Neuronal stem cell (in vitro differentiated cells): ENCODE measurements around the gene C6orf58. TPM values are rescaled to one million over a fixed set of nuclear protein-coding genes. Genes with fewer than 3 reads are reported as not detected.

Experiments used
- DNase-seq: peaks from one replicate; pipeline ENCODE4 v3.0.0-alpha.2; 2013; ENCODE audit warnings: low spot score
- H2AFZ ChIP-seq: one replicate; pipeline ENCODE4 v1.6.1; 2013; ENCODE audit warnings: mild to moderate bottlenecking, low read length, inconsistent platforms
- H2AK5ac ChIP-seq: 2 replicates; pipeline ENCODE4 v1.6.1; 2013; ENCODE audit warnings: low read depth, mild to moderate bottlenecking, inconsistent platforms, low read length, moderate library complexity, mixed read lengths
- H2BK120ac ChIP-seq: 2 replicates; pipeline ENCODE4 v1.6.1; 2013; ENCODE audit warnings: low read depth, mild to moderate bottlenecking, inconsistent platforms, low read length, moderate library complexity, mixed read lengths
- H2BK12ac ChIP-seq: one replicate; pipeline ENCODE4 v1.6.1; 2013; ENCODE audit warnings: low read length, inconsistent platforms
- H2BK15ac ChIP-seq: 2 replicates; pipeline ENCODE4 v1.6.1; 2013; ENCODE audit warnings: mild to moderate bottlenecking, low read length, inconsistent platforms, mixed read lengths
- H2BK5ac ChIP-seq: one replicate; pipeline ENCODE4 v1.6.1; 2013; ENCODE audit warnings: inconsistent platforms, mild to moderate bottlenecking, low read length, moderate library complexity
- H3K14ac ChIP-seq: one replicate; pipeline ENCODE4 v1.6.1; 2013; ENCODE audit warnings: low read length, inconsistent platforms
- H3K18ac ChIP-seq: 2 replicates; pipeline ENCODE4 v1.6.1; 2013; ENCODE audit warnings: low read length, inconsistent platforms
- H3K23ac ChIP-seq: 2 replicates; pipeline ENCODE4 v1.6.1; 2013; ENCODE audit warnings: low read depth, mild to moderate bottlenecking, mixed read lengths, low read length, inconsistent platforms; ENCODE audit not compliant: poor library complexity
- H3K27ac ChIP-seq: replicated peaks from 3 replicates; pipeline ENCODE4 v1.5.1; 2013; ENCODE audit warnings: low read length, inconsistent platforms
- H3K27me3 ChIP-seq, 3 experiments: 2 replicates each; pipeline ENCODE4 v1.6.1; 2013; ENCODE audit warnings: low read length in 3 of 3, mild to moderate bottlenecking in 2 of 3, inconsistent platforms in 1 of 3, low read depth in 1 of 3, mixed read lengths in 1 of 3, moderate library complexity in 1 of 3; ENCODE audit not compliant: control insufficient read depth in 3 of 3, insufficient read depth in 3 of 3
- H3K36me3 ChIP-seq, 2 donors: replicated peaks in 1 of 2; 2 replicates each; pipeline ENCODE4 v1.6.1; 2013; ENCODE audit warnings: low read length in 2 of 2; ENCODE audit not compliant: control insufficient read depth in 2 of 2, insufficient read depth in 2 of 2
- H3K4ac ChIP-seq: 2 replicates; pipeline ENCODE4 v1.6.1; 2013; ENCODE audit warnings: inconsistent platforms, mild to moderate bottlenecking, low read length, moderate library complexity
- H3K4me1 ChIP-seq, 2 donors: 1 replicate in 1 of 2; 2 replicates in 1 of 2; pipeline ENCODE4 v1.6.1; 2013; ENCODE audit warnings: low read length in 2 of 2, low read depth in 1 of 2; ENCODE audit not compliant: control insufficient read depth in 2 of 2, insufficient read depth in 1 of 2
- H3K4me2 ChIP-seq: one replicate; pipeline ENCODE4 v1.6.1; 2013; ENCODE audit warnings: mild to moderate bottlenecking, low read length, inconsistent platforms; ENCODE audit not compliant: insufficient read depth, poor library complexity, severe bottlenecking
- H3K4me3 ChIP-seq, 2 donors: 2 replicates each; pipeline ENCODE4 v1.5.1; 2013; ENCODE audit warnings: low read length in 2 of 2, mild to moderate bottlenecking in 2 of 2, inconsistent platforms in 1 of 2, moderate library complexity in 1 of 2
- H3K79me1 ChIP-seq: one replicate; pipeline ENCODE4 v1.6.1; 2013; ENCODE audit warnings: low read depth, mild to moderate bottlenecking, inconsistent platforms, low read length, moderate library complexity
- H3K9ac ChIP-seq: one replicate; pipeline ENCODE4 v1.6.1; 2013; ENCODE audit warnings: mild to moderate bottlenecking, low read depth, low read length, inconsistent platforms; ENCODE audit not compliant: poor library complexity
- H3K9me3 ChIP-seq, 2 donors: replicated peaks in 1 of 2; 2 replicates each; pipeline versions ENCODE3 to v1.6.1; 2013; ENCODE audit warnings: low read length in 2 of 2, mild to moderate bottlenecking in 2 of 2, inconsistent platforms in 1 of 2, low read depth in 1 of 2, mixed read lengths in 1 of 2, moderate library complexity in 1 of 2; ENCODE audit not compliant: control insufficient read depth in 2 of 2, insufficient read depth in 1 of 2
- H4K8ac ChIP-seq: one replicate; pipeline ENCODE4 v1.6.1; 2013; ENCODE audit warnings: low read depth, mild to moderate bottlenecking, inconsistent platforms, low read length, moderate library complexity
- H4K91ac ChIP-seq: one replicate; pipeline ENCODE4 v1.6.1; 2013; ENCODE audit warnings: low read length, low read depth, mild to moderate bottlenecking, inconsistent platforms; ENCODE audit not compliant: poor library complexity
- WGBS, 2 donors: extraction: QIAGEN DNeasy Blood & Tissue Kit; methylation state at CpG; one replicate each; pipeline ENCODE4 v1.1.7; 2013; ENCODE audit warnings: missing lambda C conversion rate in 2 of 2, mixed read lengths in 1 of 2; ENCODE audit not compliant: insufficient read length in 2 of 2, insufficient replicate concordance in 1 of 2; ENCODE audit errors: extremely low coverage in 2 of 2; 5-methylcytosine and 5-hydroxymethylcytosine counted together
- polyA plus RNA-seq, 2 experiments: library from polyadenylated mRNA; stranded (reverse); fragments of 200-250 nt; gene quantifications; one replicate each; pipeline ENCODE4 v1.2.3, GENCODE V29; 2013

The C6orf58 gene
- polyA plus RNA-seq (2013, experiment 1 of 2): not detected
- 0.14 TPM for polyA plus RNA-seq (2013, experiment 2 of 2)

GRCh38 chr6:127576874-127577273 lies at the start of gene C6orf58:
TSS of gene C6orf58 (plus strand) at chr6:127577174. CDS start at chr6:127577186, 12 bp downstream.
- H3K4ac ChIP-seq: no peak within 1 kb of the TSS
- H3K14ac ChIP-seq: no peak within 1 kb of the TSS
- WGBS, 2 donors: no CpG with 5 or more reads among the region's 3 CpGs
- H4K91ac ChIP-seq: no peak within 1 kb of the TSS
- no peak within 1 kb of the TSS for H3K18ac ChIP-seq
- no peak within 1 kb of the TSS for H4K8ac ChIP-seq
- H3K9me3 ChIP-seq: no peaks in the 10 kb centered on the region
- no peak within 1 kb of the TSS for H3K4me3 ChIP-seq
- no peak within 1 kb of the TSS for H2BK120ac ChIP-seq
- H2AFZ ChIP-seq: no peak within 1 kb of the TSS
- H3K79me1 ChIP-seq: no peaks in the 10 kb centered on the region
- H2BK15ac ChIP-seq: no peak within 1 kb of the TSS
- H3K4me1 ChIP-seq: no peaks in the 10 kb centered on the region
- no peak within 1 kb of the TSS for H2AK5ac ChIP-seq
- H3K23ac ChIP-seq: no peak within 1 kb of the TSS
- no peak within 1 kb of the TSS for H3K27ac ChIP-seq
- H3K4me2 ChIP-seq: no peak within 1 kb of the TSS
- no peaks in the 10 kb centered on the region for H3K36me3 ChIP-seq
- no peak for DNase-seq
- H3K27me3 ChIP-seq: no peaks in the 10 kb centered on the region
- H2BK5ac ChIP-seq: no peak within 1 kb of the TSS
- no peak within 1 kb of the TSS for H2BK12ac ChIP-seq
- H3K9ac ChIP-seq: no peak within 1 kb of the TSS

GRCh38 chr6:127533011-127533410 lies 44.0 kb upstream of the C6orf58 start:
- no peaks in the 10 kb centered on the region for H3K79me1 ChIP-seq
- no peak for DNase-seq

GRCh38 chr6:127533736-127534135 lies 43.2 kb upstream of the C6orf58 start:
- H2BK12ac ChIP-seq: no peak overlapping the region
- no peak overlapping the region for H3K27ac ChIP-seq
- H3K36me3 ChIP-seq: no peaks in the 10 kb centered on the region
- no peaks in the 10 kb centered on the region for H3K4me1 ChIP-seq
- no peak overlapping the region for H3K4me2 ChIP-seq
- no peak overlapping the region for H2BK15ac ChIP-seq
- no peak overlapping the region for H3K4me3 ChIP-seq
- no peak overlapping the region for H3K14ac ChIP-seq
- no peaks in the 10 kb centered on the region for H3K9me3 ChIP-seq
- H3K23ac ChIP-seq: no peak overlapping the region
- no peak overlapping the region for H3K9ac ChIP-seq
- no peaks in the 10 kb centered on the region for H3K27me3 ChIP-seq
- H2BK5ac ChIP-seq: no peak overlapping the region
- no peaks in the 10 kb centered on the region for H3K79me1 ChIP-seq
- H2AK5ac ChIP-seq: no peak overlapping the region
- H2BK120ac ChIP-seq: no peak overlapping the region
- H4K8ac ChIP-seq: no peak overlapping the region
- H2AFZ ChIP-seq: no peak overlapping the region
- no peak overlapping the region for H3K4ac ChIP-seq
- H4K91ac ChIP-seq: no peak overlapping the region
- DNase-seq: no peak
- no CpG with 5 or more reads among the region's 3 CpGs for WGBS, 2 donors
- no peak overlapping the region for H3K18ac ChIP-seq

More at GRCh38 chr6:127533011-127533410, 44.0 kb upstream of the C6orf58 start:
- H2BK120ac ChIP-seq: no peak overlapping the region
- H3K18ac ChIP-seq: no peak overlapping the region
- no peaks in the 10 kb centered on the region for H3K4me1 ChIP-seq
- WGBS, 2 donors: no CpG with 5 or more reads among the region's 1 CpG
- no peak overlapping the region for H2BK5ac ChIP-seq
- no peak overlapping the region for H2AK5ac ChIP-seq
- H3K23ac ChIP-seq: no peak overlapping the region
- H3K4me3 ChIP-seq: no peak overlapping the region
- no peak overlapping the region for H3K14ac ChIP-seq
- no peak overlapping the region for H2BK15ac ChIP-seq
- no peak overlapping the region for H3K27ac ChIP-seq
- peak overlapping the region; percentile 2 for H2AFZ ChIP-seq
- no peak overlapping the region for H3K9ac ChIP-seq
- H2BK12ac ChIP-seq: no peak overlapping the region
- no peak overlapping the region for H3K4ac ChIP-seq
- no peak overlapping the region for H4K91ac ChIP-seq
- H3K4me2 ChIP-seq: no peak overlapping the region
- no peak overlapping the region for H4K8ac ChIP-seq
- H3K9me3 ChIP-seq: no peaks in the 10 kb centered on the region
- H3K27me3 ChIP-seq: no peaks in the 10 kb centered on the region
- H3K36me3 ChIP-seq: no peaks in the 10 kb centered on the region

- Histone ChIP-seq H3K36me3 (no peaks in the 10 kb centered on the region), H3K79me1 (no peaks in the 10 kb centered on the region), H3K4me3 (no peak overlapping the region), H3K27ac (no peak overlapping the region), H3K18ac (no peak overlapping the region), H2BK5ac (no peak overlapping the region), H2BK120ac (no peak overlapping the region), H2AK5ac (no peak overlapping the region), H3K4me2 (no peak overlapping the region), H3K4me1 (no peaks in the 10 kb centered on the region), H2BK15ac (no peak overlapping the region), H4K8ac (no peak overlapping the region), H3K27me3 (no peaks in the 10 kb centered on the region), H2BK12ac (no peak overlapping the region), H3K23ac (no peak overlapping the region), H4K91ac (no peak overlapping the region), H2AFZ (no peak overlapping the region), H3K14ac (no peak overlapping the region), H3K9me3 (no peaks in the 10 kb centered on the region), H3K4ac (no peak overlapping the region), H3K9ac (no peak overlapping the region)
- no CpG with 5 or more reads among the region's 2 CpGs for WGBS, 2 donors
- no peak for DNase-seq
Measured at GRCh38 chr6:127538750-127539264, 38.2 kb upstream of the C6orf58 start.
